ENCODE measurements around the gene MID1.

DNA sequence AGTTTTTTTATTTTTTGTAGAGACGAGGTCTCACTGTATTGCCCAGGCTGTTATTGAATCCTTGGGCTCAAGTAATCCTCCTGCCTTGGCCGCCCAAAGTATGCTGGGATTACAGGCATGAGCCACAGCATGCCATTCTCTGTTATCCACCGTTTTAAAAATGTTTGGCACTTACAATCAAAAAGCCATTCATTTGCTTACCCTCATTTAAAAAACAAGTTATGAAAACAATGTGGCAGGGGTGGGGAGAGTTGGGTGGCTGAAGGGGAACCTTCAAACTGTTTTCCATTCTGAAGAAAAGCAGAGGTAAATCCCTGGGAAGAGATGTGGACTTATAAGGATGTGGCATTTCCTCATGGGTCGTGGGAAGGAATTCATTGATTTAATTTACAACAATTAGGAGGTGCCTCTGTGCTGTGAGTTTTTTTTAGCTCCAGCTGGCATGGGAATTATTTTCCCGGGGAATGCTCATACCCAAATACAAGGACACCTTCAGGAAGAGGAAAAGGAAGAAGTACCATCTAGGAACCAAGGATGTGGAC, 103.5 kb downstream of the MID1 start:
- TF ChIP-seq, protein P1, sequence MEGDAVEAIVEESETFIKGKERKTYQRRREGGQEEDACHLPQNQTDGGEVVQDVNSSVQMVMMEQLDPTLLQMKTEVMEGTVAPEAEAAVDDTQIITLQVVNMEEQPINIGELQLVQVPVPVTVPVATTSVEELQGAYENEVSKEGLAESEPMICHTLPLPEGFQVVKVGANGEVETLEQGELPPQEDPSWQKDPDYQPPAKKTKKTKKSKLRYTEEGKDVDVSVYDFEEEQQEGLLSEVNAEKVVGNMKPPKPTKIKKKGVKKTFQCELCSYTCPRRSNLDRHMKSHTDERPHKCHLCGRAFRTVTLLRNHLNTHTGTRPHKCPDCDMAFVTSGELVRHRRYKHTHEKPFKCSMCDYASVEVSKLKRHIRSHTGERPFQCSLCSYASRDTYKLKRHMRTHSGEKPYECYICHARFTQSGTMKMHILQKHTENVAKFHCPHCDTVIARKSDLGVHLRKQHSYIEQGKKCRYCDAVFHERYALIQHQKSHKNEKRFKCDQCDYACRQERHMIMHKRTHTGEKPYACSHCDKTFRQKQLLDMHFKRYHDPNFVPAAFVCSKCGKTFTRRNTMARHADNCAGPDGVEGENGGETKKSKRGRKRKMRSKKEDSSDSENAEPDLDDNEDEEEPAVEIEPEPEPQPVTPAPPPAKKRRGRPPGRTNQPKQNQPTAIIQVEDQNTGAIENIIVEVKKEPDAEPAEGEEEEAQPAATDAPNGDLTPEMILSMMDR (IDR thresholded peaks at IDR 0.05), result no peak
- TF ChIP-seq SIN3A (IDR thresholded peaks at IDR 0.05; ENCODE audit: borderline replicate concordance, insufficient read depth, low read depth, low read length), result no peak
- TF ChIP-seq POLR2AphosphoS5 (IDR thresholded peaks at IDR 0.05; ENCODE audit: low read depth, low read length), result no peak
